ENCODE data around the gene CCDC43. TPM values are rescaled to one million over a fixed set of nuclear protein-coding genes. Genes with fewer than 3 reads are reported as not detected.
"Not testable (repeated sequence)": the region's sequence is repeated elsewhere in the genome, so short reads cannot be mapped to it uniquely, and the experiment has no call there.

CCDC43 gene
- total RNA-seq, 2 experiments from 2014 or later, result 23.6 to 25.3 TPM

GRCh38 chr17:44719444-44719843, 29.9 kb upstream of the CCDC43 start:
- no peaks in the 10 kb centered on the region for H3K9me3 Mint-ChIP-seq
- DNase-seq (no peak), ATAC-seq (ENCODE audit: poor library complexity) (no peak)
- ChIA-PET CTCF (no interaction called here), POLR2A (no interaction called here)
- no peak for TF ChIP-seq CTCF (IDR thresholded peaks at IDR 0.05)
- no peak overlapping the region for H3K4me3 Mint-ChIP-seq
- H3K36me3 Mint-ChIP-seq (ENCODE audit: low read depth), result no peaks in the 10 kb centered on the region
- no peak overlapping the region for H3K27ac ChIP-seq (ENCODE audit: low read depth in 1 of 2, low read length in 2 of 2)
- intact Hi-C loops (cut with DNase I, micrococcal nuclease), result no loop called here
- H3K4me1 Mint-ChIP-seq (ENCODE audit: low read depth), result no peaks in the 10 kb centered on the region
- H3K4me3 ChIP-seq (ENCODE audit: low read length), result no peak overlapping the region
- peaks cover 2% of the 10 kb centered on the region for H3K36me3 ChIP-seq (ENCODE audit: insufficient read depth, low read length)
- H3K27me3 Mint-ChIP-seq, result no peaks in the 10 kb centered on the region
- no peaks in the 10 kb centered on the region for H3K4me1 ChIP-seq (ENCODE audit: insufficient read depth, low read length)
- no peaks in the 10 kb centered on the region for H3K9me3 ChIP-seq (ENCODE audit: control insufficient read depth in 1 of 2, insufficient read depth in 1 of 2, low read length in 2 of 2)
- no peak overlapping the region for H3K27ac Mint-ChIP-seq
- no peaks in the 10 kb centered on the region for H3K27me3 ChIP-seq (ENCODE audit: control insufficient read depth in 1 of 2, insufficient read depth in 2 of 2, low read length in 2 of 2)

- no peaks in the 10 kb centered on the region for H3K36me3 Mint-ChIP-seq (ENCODE audit: low read depth)
- ChIA-PET POLR2A (interaction anchor here (0.6 to 3.8 kb wide), 10 partner anchors 14 to 844 kb away, joined by 3 to 33 read pairs (median 3); partner anchors contain the start of genes ADAM11, CCDC43, HDAC5 and MAP3K14), CTCF (no interaction called here)
- no peaks in the 10 kb centered on the region for H3K4me1 Mint-ChIP-seq (ENCODE audit: low read depth)
- DNase-seq (peak; percentile 69 to 93 (median 77)), ATAC-seq (ENCODE audit: poor library complexity) (peak; percentile 97)
- H3K4me3 Mint-ChIP-seq, result no peak within 1 kb of the TSS
- Histone ChIP-seq H3K4me1 (ENCODE audit: insufficient read depth, low read length) (peaks cover 10% of the 10 kb centered on the region), H3K27ac (ENCODE audit: low read depth in 1 of 2, low read length in 2 of 2) (no peak within 1 kb of the TSS), H3K36me3 (ENCODE audit: insufficient read depth, low read length) (no peaks in the 10 kb centered on the region), H3K9me3 (ENCODE audit: control insufficient read depth in 1 of 2, insufficient read depth in 1 of 2, low read length in 2 of 2) (no peaks in the 10 kb centered on the region), H3K27me3 (ENCODE audit: control insufficient read depth in 1 of 2, insufficient read depth in 2 of 2, low read length in 2 of 2) (no peaks in the 10 kb centered on the region), H3K4me3 (ENCODE audit: low read length) (peak within 1 kb of the TSS; percentile 71)
- peaks cover 14% of the 10 kb centered on the region for H3K27me3 Mint-ChIP-seq
- no peak for TF ChIP-seq CTCF (IDR thresholded peaks at IDR 0.05)
- H3K9me3 Mint-ChIP-seq, result no peaks in the 10 kb centered on the region
- H3K27ac Mint-ChIP-seq, result no peak within 1 kb of the TSS
- intact Hi-C loops (cut with DNase I, micrococcal nuclease), result loop anchor here (1.0 kb wide), 1 partner anchor 19 kb away; the partner anchor contains the start of gene CCDC43 (in 2 of the 2)
Observed at GRCh38 chr17:44708401-44709263, 19.1 kb upstream of the CCDC43 start, which contains the start of gene DBF4B. DBF4B (plus strand) TSS chr17:44708665; CDS start chr17:44708821, 156 bp downstream.

- Mint-ChIP-seq H3K4me1 (ENCODE audit: low read depth) (no peaks in the 10 kb centered on the region), H3K36me3 (ENCODE audit: low read depth) (no peaks in the 10 kb centered on the region)
Observed at GRCh38 chr17:44707755-44708400, 18.3 kb upstream of the CCDC43 start.

GRCh38 chr17:44700288-44700687, 10.7 kb upstream of the CCDC43 start:
- H3K9me3 Mint-ChIP-seq; H3K4me3 Mint-ChIP-seq; POLR2A ChIA-PET; H3K27me3 Mint-ChIP-seq; H3K27ac ChIP-seq (ENCODE audit: low read depth in 1 of 2, low read length in 2 of 2); H3K36me3 ChIP-seq (ENCODE audit: insufficient read depth, low read length); CTCF ChIA-PET; intact Hi-C loops (cut with DNase I, micrococcal nuclease); H3K4me1 ChIP-seq (ENCODE audit: insufficient read depth, low read length); ATAC-seq (ENCODE audit: poor library complexity); H3K36me3 Mint-ChIP-seq (ENCODE audit: low read depth); H3K9me3 ChIP-seq (ENCODE audit: control insufficient read depth in 1 of 2, insufficient read depth in 1 of 2, low read length in 2 of 2); H3K4me1 Mint-ChIP-seq (ENCODE audit: low read depth); H3K27me3 ChIP-seq (ENCODE audit: control insufficient read depth in 1 of 2, insufficient read depth in 2 of 2, low read length in 2 of 2); H3K4me3 ChIP-seq (ENCODE audit: low read length); DNase-seq; H3K27ac Mint-ChIP-seq: not testable (repeated sequence)

More at GRCh38 chr17:44707755-44708400, 18.3 kb upstream of the CCDC43 start:
- no peak for TF ChIP-seq CTCF (IDR thresholded peaks at IDR 0.05)
- intact Hi-C loops (cut with DNase I, micrococcal nuclease), result loop anchor here (1.0 kb wide), 1 partner anchor 19 kb away; the partner anchor contains the start of gene CCDC43 (in 2 of the 2)
- POLR2A ChIA-PET, result interaction anchor here (0.6 to 3.8 kb wide), 8 partner anchors 14 to 609 kb away, joined by 3 to 33 read pairs (median 3); partner anchors contain the start of genes CCDC43, HEXIM2, MAP3K14 and MEIOC
- no peak overlapping the region for H3K27ac Mint-ChIP-seq
- peaks cover 10% of the 10 kb centered on the region for H3K4me1 ChIP-seq (ENCODE audit: insufficient read depth, low read length)
- DNase-seq (no peak), ATAC-seq (ENCODE audit: poor library complexity) (no peak)
- H3K9me3 Mint-ChIP-seq, result no peaks in the 10 kb centered on the region
- no peaks in the 10 kb centered on the region for H3K36me3 ChIP-seq (ENCODE audit: insufficient read depth, low read length)
- H3K4me3 ChIP-seq (ENCODE audit: low read length), result peak overlapping the region; percentile 71
- CTCF ChIA-PET, result no interaction called here
- H3K9me3 ChIP-seq (ENCODE audit: control insufficient read depth in 1 of 2, insufficient read depth in 1 of 2, low read length in 2 of 2), result no peaks in the 10 kb centered on the region
- H3K4me3 Mint-ChIP-seq, result no peak overlapping the region
- no peaks in the 10 kb centered on the region for H3K27me3 ChIP-seq (ENCODE audit: control insufficient read depth in 1 of 2, insufficient read depth in 2 of 2, low read length in 2 of 2)
- H3K27ac ChIP-seq (ENCODE audit: low read depth in 1 of 2, low read length in 2 of 2), result no peak overlapping the region
- H3K27me3 Mint-ChIP-seq, result peaks cover 14% of the 10 kb centered on the region

Data from CD4-positive, alpha-beta T cell (primary cell).